BLaER1 treated with 17β-estradiol and CSF1 and Interleukin-3, amounts not matched to agents 10 nM and 100 nM (cell line): ENCODE results near the gene KLHL11.
A peak's percentile ranks its signal among the peaks of the same experiment; 100 is the strongest.

ENCODE experiments used
- H3K27ac ChIP-seq, 11 experiments: shearing (Covaris generic); formaldehyde crosslinking; 2 replicates each; pipeline ENCODE4 v1.8.1; 2022
- H3K27me3 ChIP-seq, 11 experiments: shearing (Covaris generic); formaldehyde crosslinking; 2 replicates each; pipeline ENCODE4 v1.8.1; 2022
- H3K36me3 ChIP-seq, 11 experiments: shearing (Covaris generic); formaldehyde crosslinking; 2 replicates each; pipeline ENCODE4 v1.8.1; 2022
- H3K4me1 ChIP-seq, 10 experiments: shearing (Covaris generic); formaldehyde crosslinking; 2 replicates each; pipeline ENCODE4 v1.8.1; 2022
- H3K4me2 ChIP-seq, 11 experiments: shearing (Covaris generic); formaldehyde crosslinking; 2 replicates each; pipeline ENCODE4 v1.8.1; 2022
- H3K4me3 ChIP-seq, 10 experiments: shearing (Covaris generic); formaldehyde crosslinking; 2 replicates each; pipeline ENCODE4 v1.8.1; 2022
- H3K9ac ChIP-seq, 11 experiments: shearing (Covaris generic); formaldehyde crosslinking; 2 replicates each; pipeline ENCODE4 v1.8.1; 2022
- H3K9me3 ChIP-seq, 11 experiments: shearing (Covaris generic); formaldehyde crosslinking; replicated peaks in 1 of 11; 2 replicates each; pipeline ENCODE4 v1.8.1; 2022
- H4K20me1 ChIP-seq, 11 experiments: shearing (Covaris generic); formaldehyde crosslinking; 2 replicates each; pipeline ENCODE4 v1.8.1; 2022
- Cebpa-rat ChIP-seq, 11 experiments: shearing (Covaris generic); IDR thresholded peaks; 2 replicates each; pipeline ENCODE4 v1.8.1; 2022

The KLHL11 gene

GRCh38 chr17:41823580-41823979 is 41.6 kb downstream of the KLHL11 start:
- no peak for TF ChIP-seq Cebpa-rat (IDR thresholded peaks at IDR 0.05)
- H3K27me3 ChIP-seq = no peaks in the 10 kb centered on the region
- peaks cover 43 to 50% (median 47%) of the 10 kb centered on the region in 11 experiments for H3K36me3 ChIP-seq
- no peak overlapping the region for H3K27ac ChIP-seq
- no peak overlapping the region for H3K4me2 ChIP-seq
- H3K4me1 ChIP-seq = no peaks in the 10 kb centered on the region
- H4K20me1 ChIP-seq = peaks cover 0 to 26% (median 0%) of the 10 kb centered on the region in 11 experiments; a peak in 7 of 22 replicates
- H3K9ac ChIP-seq = no peak overlapping the region
- H3K9me3 ChIP-seq = no peaks in the 10 kb centered on the region
- no peak overlapping the region for H3K4me3 ChIP-seq

GRCh38 chr17:41823141-41823524 is 42.1 kb downstream of the KLHL11 start:
- Histone ChIP-seq H3K4me3 (no peak overlapping the region), H3K9me3 (no peaks in the 10 kb centered on the region), H3K27me3 (no peaks in the 10 kb centered on the region), H3K36me3 (peaks cover 39 to 46% (median 43%) of the 10 kb centered on the region in 11 experiments), H3K4me2 (no peak overlapping the region), H3K27ac (no peak overlapping the region), H3K4me1 (no peaks in the 10 kb centered on the region), H4K20me1 (peaks cover 0 to 26% (median 0%) of the 10 kb centered on the region in 11 experiments; a peak in 7 of 22 replicates), H3K9ac (no peak overlapping the region)
- no peak for TF ChIP-seq Cebpa-rat (IDR thresholded peaks at IDR 0.05)

- peaks cover 0 to 26% (median 0%) of the 10 kb centered on the region in 11 experiments; a peak in 7 of 22 replicates for H4K20me1 ChIP-seq
- no peak overlapping the region for H3K4me2 ChIP-seq
- peaks cover 32 to 39% (median 36%) of the 10 kb centered on the region in 11 experiments for H3K36me3 ChIP-seq
These were observed 42.7 kb downstream of the KLHL11 start for GRCh38 chr17:41822216-41823140.

GRCh38 chr17:41821776-41822175 is 43.4 kb downstream of the KLHL11 start:
- no peaks in the 10 kb centered on the region for H3K4me1 ChIP-seq
- H3K9ac ChIP-seq = no peak overlapping the region
- TF ChIP-seq Cebpa-rat (IDR thresholded peaks at IDR 0.05) = no peak
- H3K4me2 ChIP-seq = no peak overlapping the region
- peaks cover 0 to 26% (median 0%) of the 10 kb centered on the region in 11 experiments; a peak in 7 of 22 replicates for H4K20me1 ChIP-seq
- no peak overlapping the region for H3K27ac ChIP-seq
- H3K36me3 ChIP-seq = peaks cover 25 to 32% (median 30%) of the 10 kb centered on the region in 11 experiments
- no peaks in the 10 kb centered on the region for H3K9me3 ChIP-seq
- no peak overlapping the region for H3K4me3 ChIP-seq
- no peaks in the 10 kb centered on the region for H3K27me3 ChIP-seq

More at GRCh38 chr17:41822216-41823140, 42.7 kb downstream of the KLHL11 start:
- no peaks in the 10 kb centered on the region for H3K9me3 ChIP-seq
- no peak overlapping the region for H3K27ac ChIP-seq
- H3K27me3 ChIP-seq = no peaks in the 10 kb centered on the region
- H3K4me1 ChIP-seq = no peaks in the 10 kb centered on the region
- TF ChIP-seq Cebpa-rat (IDR thresholded peaks at IDR 0.05) = no peak
- H3K4me3 ChIP-seq = no peak overlapping the region
- no peak overlapping the region for H3K9ac ChIP-seq

- Histone ChIP-seq H3K4me1 (peaks cover 0 to 16% (median 9%) of the 10 kb centered on the region in 10 experiments; a peak in 13 of 20 replicates), H3K27ac (no peak overlapping the region), H3K9me3 (no peaks in the 10 kb centered on the region), H3K9ac (no peak overlapping the region), H3K36me3 (no peaks in the 10 kb centered on the region), H3K27me3 (no peaks in the 10 kb centered on the region), H3K4me3 (no peak overlapping the region), H4K20me1 (peaks cover 0 to 5% (median 0%) of the 10 kb centered on the region in 11 experiments; a peak in 2 of 22 replicates), H3K4me2 (no peak overlapping the region)
- no peak for TF ChIP-seq Cebpa-rat (IDR thresholded peaks at IDR 0.05)
These were observed 47.2 kb downstream of the KLHL11 start for GRCh38 chr17:41818024-41818423.

- Histone ChIP-seq H3K9me3 (no peaks in the 10 kb centered on the region), H4K20me1 (no peaks in the 10 kb centered on the region), H3K9ac (no peak overlapping the region), H3K36me3 (no peaks in the 10 kb centered on the region), H3K4me2 (no peak overlapping the region), H3K4me3 (no peak overlapping the region), H3K4me1 (peaks cover 5 to 27% (median 21%) of the 10 kb centered on the region in 10 experiments), H3K27me3 (peaks cover 0 to 5% (median 0%) of the 10 kb centered on the region in 11 experiments; a peak in 3 of 22 replicates), H3K27ac (no peak overlapping the region)
- no peak for TF ChIP-seq Cebpa-rat (IDR thresholded peaks at IDR 0.05)
These were observed 48.4 kb downstream of the KLHL11 start for GRCh38 chr17:41816637-41817320.

- Histone ChIP-seq H3K27me3 (peaks cover 0 to 6% (median 0%) of the 10 kb centered on the region in 11 experiments; a peak in 5 of 22 replicates), H3K4me3 (no peak overlapping the region), H3K27ac (no peak overlapping the region), H3K36me3 (no peaks in the 10 kb centered on the region), H3K9ac (no peak overlapping the region), H3K4me2 (peak overlapping the region in 4 of 11 experiments; percentile 13 to 97 (median 94); a peak in 7 of 22 replicates), H3K9me3 (no peaks in the 10 kb centered on the region), H4K20me1 (peaks cover 0 to 16% (median 0%) of the 10 kb centered on the region in 11 experiments; a peak in 6 of 22 replicates), H3K4me1 (peaks cover 20 to 49% (median 42%) of the 10 kb centered on the region in 10 experiments)
- TF ChIP-seq Cebpa-rat (IDR thresholded peaks at IDR 0.05) = no peak
These were observed 51.0 kb downstream of the KLHL11 start for GRCh38 chr17:41814195-41814594.

- Histone ChIP-seq H3K4me2 (peak overlapping the region in 8 of 11 experiments; percentile 93 to 100 (median 97); a peak in 13 of 22 replicates), H3K4me1 (peaks cover 20 to 49% (median 42%) of the 10 kb centered on the region in 10 experiments)
These were observed 51.5 kb downstream of the KLHL11 start for GRCh38 chr17:41813699-41814124.

More at GRCh38 chr17:41813699-41814124, 51.5 kb downstream of the KLHL11 start:
- H3K9me3 ChIP-seq = no peaks in the 10 kb centered on the region
- peaks cover 0 to 6% (median 0%) of the 10 kb centered on the region in 11 experiments; a peak in 5 of 22 replicates for H3K27me3 ChIP-seq
- H3K27ac ChIP-seq = no peak overlapping the region
- no peak overlapping the region for H3K4me3 ChIP-seq
- no peak overlapping the region for H3K9ac ChIP-seq
- peaks cover 0 to 16% (median 0%) of the 10 kb centered on the region in 11 experiments; a peak in 6 of 22 replicates for H4K20me1 ChIP-seq
- H3K36me3 ChIP-seq = 0 out of 22 replicates have a peak, but pooled peaks cover 0 to 3% (median 0%) of the 10 kb centered on the region in 11 experiments
- no peak for TF ChIP-seq Cebpa-rat (IDR thresholded peaks at IDR 0.05)
